Progenitor cell of endocrine pancreas (in vitro differentiated cells): ENCODE measurements around the gene HHIPL1. TPM values are rescaled to one million over a fixed set of nuclear protein-coding genes. Genes with fewer than 3 reads are reported as not detected.

ENCODE experiments used
- DNase-seq: peaks from one replicate; pipeline ENCODE4 v3.0.0; 2021; ENCODE audit warnings: low spot score; ENCODE audit not compliant: unreplicated experiment
- H3K27ac Mint-ChIP-seq: 2 replicates; pipeline ENCODE4 v1.8.0; 2021; ENCODE audit warnings: mild to moderate bottlenecking, moderate library complexity, mixed read lengths
- H3K27me3 Mint-ChIP-seq: 2 replicates; pipeline ENCODE4 v1.8.0; 2021; ENCODE audit warnings: mixed read lengths
- H3K36me3 Mint-ChIP-seq: 2 replicates; pipeline ENCODE4 v1.8.0; 2022; ENCODE audit warnings: mixed read lengths; ENCODE audit not compliant: insufficient read depth
- H3K4me1 Mint-ChIP-seq: 2 replicates; pipeline ENCODE4 v1.8.0; 2021; ENCODE audit warnings: low read depth, mixed read lengths
- H3K4me3 Mint-ChIP-seq: 2 replicates; pipeline ENCODE4 v1.8.0; 2021; ENCODE audit warnings: low read depth, mild to moderate bottlenecking, moderate library complexity, mixed read lengths
- H3K9me3 Mint-ChIP-seq: 2 replicates; pipeline ENCODE4 v1.8.0; 2021; ENCODE audit warnings: low read depth, mixed read lengths
- total RNA-seq: library from RNA; stranded (reverse); gene quantifications from 2 replicates; pipeline ENCODE4 v1.2.1, GENCODE V29; 2021
- TF ChIP-seq, protein P1 (sequence below): fragments of 200-600 bp; sonication (generic); IDR thresholded peaks from one replicate; pipeline ENCODE4 v1.5.0; 2021; ENCODE audit warnings: antibody characterized with exemption, mild to moderate bottlenecking; ENCODE audit not compliant: unreplicated experiment

Gene HHIPL1
- total RNA-seq, 1 donor from 2014 or later = 0.65 TPM

DNA sequence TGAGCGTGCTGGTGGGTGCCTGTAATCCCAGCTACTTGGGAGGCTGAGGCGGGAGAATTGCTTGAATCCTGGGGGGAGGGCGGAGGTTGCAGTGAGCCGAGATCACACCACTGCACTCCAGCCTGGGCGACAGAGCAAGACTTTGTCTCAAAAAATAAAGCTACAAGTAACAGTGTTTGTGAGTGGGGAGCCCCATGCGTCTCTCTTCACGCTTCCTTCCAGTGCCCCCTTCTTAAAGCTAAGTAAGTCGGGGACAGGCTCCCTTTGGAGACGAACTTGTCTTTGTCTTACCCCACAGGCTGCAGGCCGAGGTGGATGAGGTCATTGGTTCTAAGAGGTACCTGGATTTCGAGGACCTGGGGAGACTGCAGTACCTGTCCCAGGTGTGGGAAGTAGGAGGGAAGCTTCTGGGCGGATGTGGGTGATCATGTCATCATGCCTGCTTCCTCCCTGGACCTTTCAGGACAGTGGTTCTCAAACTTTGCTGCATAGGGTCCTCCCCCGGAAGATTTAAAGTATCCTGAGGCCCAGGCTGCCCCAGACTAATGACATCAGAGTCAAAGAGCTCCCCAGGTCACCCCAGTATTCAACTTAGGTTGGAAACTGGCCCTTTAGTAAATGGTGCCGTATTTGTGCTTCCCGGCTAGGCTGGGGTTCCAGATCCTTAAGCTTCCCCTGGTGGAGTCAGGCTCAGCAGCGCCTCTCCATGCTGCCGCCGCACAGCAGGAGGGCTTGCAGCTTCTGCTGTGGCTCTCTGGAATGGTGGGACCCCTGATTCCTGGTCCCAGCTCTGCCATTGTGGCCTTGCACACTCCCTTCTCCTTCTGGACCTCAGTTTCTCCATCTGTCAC is 76.2 kb downstream of the HHIPL1 start:
- DNase-seq = no peak
- no peaks in the 10 kb centered on the region for H3K9me3 Mint-ChIP-seq
- peaks cover 11% of the 10 kb centered on the region for H3K4me1 Mint-ChIP-seq
- TF ChIP-seq, protein P1, sequence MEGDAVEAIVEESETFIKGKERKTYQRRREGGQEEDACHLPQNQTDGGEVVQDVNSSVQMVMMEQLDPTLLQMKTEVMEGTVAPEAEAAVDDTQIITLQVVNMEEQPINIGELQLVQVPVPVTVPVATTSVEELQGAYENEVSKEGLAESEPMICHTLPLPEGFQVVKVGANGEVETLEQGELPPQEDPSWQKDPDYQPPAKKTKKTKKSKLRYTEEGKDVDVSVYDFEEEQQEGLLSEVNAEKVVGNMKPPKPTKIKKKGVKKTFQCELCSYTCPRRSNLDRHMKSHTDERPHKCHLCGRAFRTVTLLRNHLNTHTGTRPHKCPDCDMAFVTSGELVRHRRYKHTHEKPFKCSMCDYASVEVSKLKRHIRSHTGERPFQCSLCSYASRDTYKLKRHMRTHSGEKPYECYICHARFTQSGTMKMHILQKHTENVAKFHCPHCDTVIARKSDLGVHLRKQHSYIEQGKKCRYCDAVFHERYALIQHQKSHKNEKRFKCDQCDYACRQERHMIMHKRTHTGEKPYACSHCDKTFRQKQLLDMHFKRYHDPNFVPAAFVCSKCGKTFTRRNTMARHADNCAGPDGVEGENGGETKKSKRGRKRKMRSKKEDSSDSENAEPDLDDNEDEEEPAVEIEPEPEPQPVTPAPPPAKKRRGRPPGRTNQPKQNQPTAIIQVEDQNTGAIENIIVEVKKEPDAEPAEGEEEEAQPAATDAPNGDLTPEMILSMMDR = no peak
- H3K27ac Mint-ChIP-seq = no peak overlapping the region
- no peaks in the 10 kb centered on the region for H3K36me3 Mint-ChIP-seq
- no peak overlapping the region for H3K4me3 Mint-ChIP-seq
- H3K27me3 Mint-ChIP-seq = peaks cover 15% of the 10 kb centered on the region

DNA sequence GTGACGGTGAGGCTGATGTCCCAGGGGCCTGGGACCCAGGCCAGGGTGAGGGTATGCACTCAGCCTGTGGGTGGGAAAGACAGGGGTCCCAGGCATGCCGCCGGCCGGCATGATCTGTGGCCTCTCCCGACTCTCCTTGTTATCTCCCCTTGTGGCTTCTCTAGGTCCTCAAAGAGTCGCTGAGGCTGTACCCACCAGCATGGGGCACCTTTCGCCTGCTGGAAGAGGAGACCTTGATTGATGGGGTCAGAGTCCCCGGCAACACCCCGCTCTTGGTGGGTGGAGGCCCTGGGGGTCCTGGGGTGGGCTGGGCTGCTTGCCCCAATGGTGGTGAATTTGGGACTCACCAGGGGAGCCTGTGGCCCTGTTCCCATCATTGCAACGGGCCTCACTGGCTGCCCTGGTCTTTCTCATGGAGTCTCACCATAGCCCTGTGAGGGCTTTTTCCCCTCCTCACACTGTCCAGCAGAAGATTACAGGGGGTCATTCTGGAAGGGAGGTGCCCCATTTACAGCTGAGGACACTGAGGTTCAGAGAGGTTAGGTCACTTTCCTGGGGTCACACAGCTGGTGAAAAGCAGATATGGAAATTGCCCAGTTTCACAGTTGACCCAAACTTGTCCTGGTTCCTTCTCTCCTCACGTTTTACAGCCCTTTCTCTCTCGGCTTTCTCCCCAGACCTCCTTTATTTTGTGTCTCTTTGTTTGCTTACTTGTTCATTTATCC is 77.0 kb downstream of the HHIPL1 start:
- TF ChIP-seq, protein P1 = no peak
- Mint-ChIP-seq H3K4me1 (peaks cover 11% of the 10 kb centered on the region), H3K9me3 (no peaks in the 10 kb centered on the region), H3K36me3 (no peaks in the 10 kb centered on the region), H3K27me3 (peaks cover 11% of the 10 kb centered on the region), H3K27ac (peak overlapping the region; percentile 1), H3K4me3 (no peak overlapping the region)
- DNase-seq = no peak

DNA sequence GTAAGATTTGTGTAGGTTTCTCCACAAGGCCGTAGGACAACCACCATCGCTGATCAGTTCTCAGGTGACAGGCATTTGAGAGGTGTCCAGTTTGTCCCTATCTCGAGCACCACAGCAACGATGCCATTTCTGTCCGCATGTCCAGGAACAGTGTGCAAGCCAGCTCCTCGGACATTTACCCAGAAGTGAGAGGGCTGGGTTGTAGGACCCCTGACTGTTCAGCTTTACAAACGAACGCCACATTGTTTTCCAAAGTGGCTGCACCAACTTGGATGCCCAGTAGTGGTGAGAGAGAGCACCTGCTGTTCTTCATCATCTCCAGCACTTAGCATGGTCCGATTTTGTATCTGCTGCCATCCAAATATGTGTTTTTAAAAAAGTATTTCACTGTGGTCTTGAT is 77.8 kb downstream of the HHIPL1 start:
- Mint-ChIP-seq H3K36me3 (no peaks in the 10 kb centered on the region), H3K9me3 (no peaks in the 10 kb centered on the region), H3K27me3 (peaks cover 11% of the 10 kb centered on the region), H3K4me3 (no peak overlapping the region), H3K4me1 (peaks cover 11% of the 10 kb centered on the region), H3K27ac (no peak overlapping the region)
- TF ChIP-seq, protein P1 = no peak
- DNase-seq = no peak

DNA sequence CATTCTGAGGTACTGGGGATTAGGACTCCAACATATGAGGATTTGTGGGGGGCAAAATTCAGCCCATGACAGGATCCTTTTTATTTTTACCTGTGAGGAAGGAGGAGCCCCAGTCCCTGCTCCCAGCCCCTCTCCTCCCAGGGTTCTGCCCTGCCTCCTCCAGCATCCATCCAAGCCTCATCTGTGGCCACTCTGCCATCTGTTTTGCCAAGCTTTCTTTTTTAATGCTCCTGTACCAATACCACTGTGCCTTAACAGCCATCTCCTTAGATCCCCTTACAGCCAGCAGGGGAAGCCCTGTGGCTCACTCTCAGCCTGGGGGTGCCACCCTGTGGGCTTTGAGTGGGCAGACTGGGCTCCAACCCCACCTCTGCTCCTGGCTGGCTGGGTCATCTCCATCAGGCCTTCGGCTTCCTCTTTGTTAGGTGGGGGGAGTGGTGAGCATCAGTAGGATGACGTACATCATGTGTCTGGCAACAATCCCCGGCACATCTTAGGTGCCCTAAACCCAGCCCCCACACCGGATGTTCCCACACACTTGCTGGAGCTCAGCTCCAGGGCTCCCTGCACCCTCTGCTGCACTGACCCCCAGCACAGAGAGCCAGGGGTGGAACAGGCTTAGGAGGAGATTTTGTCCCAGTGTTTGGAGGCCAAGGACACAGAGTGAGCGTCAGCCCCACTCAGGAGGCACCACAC is 79.4 kb downstream of the HHIPL1 start:
- no peak for DNase-seq
- no peak overlapping the region for H3K4me3 Mint-ChIP-seq
- H3K27me3 Mint-ChIP-seq = peaks cover 7% of the 10 kb centered on the region
- no peak overlapping the region for H3K27ac Mint-ChIP-seq
- no peaks in the 10 kb centered on the region for H3K36me3 Mint-ChIP-seq
- no peaks in the 10 kb centered on the region for H3K9me3 Mint-ChIP-seq
- peaks cover 11% of the 10 kb centered on the region for H3K4me1 Mint-ChIP-seq
- TF ChIP-seq, protein P1 = no peak
